ENCODE measurements around the gene MAGI2. TPM values are rescaled to one million over a fixed set of nuclear protein-coding genes. Genes with fewer than 3 reads are reported as not detected.

The MAGI2 gene
- total and polyA plus RNA-seq, 2 donors (not counting 3 experiments of a cell fraction or from before 2014, with no cell fraction given), result 0.28 to 6.0 TPM

- Histone ChIP-seq H4K20me1 (replicated peaks; ENCODE audit: control insufficient read depth, extremely low read depth, insufficient read depth, low read length) (no peaks in the 10 kb centered on the region), H3K27me3 (ENCODE audit: control insufficient read depth in 2 of 2, insufficient read depth in 2 of 2, low read length in 2 of 2) (no peaks in the 10 kb centered on the region), H3K9ac (replicated peaks; ENCODE audit: extremely low read depth, insufficient read depth, low read length) (no peak overlapping the region), H3K36me3 (ENCODE audit: control insufficient read depth in 2 of 2, extremely low read depth in 1 of 2, insufficient read depth in 2 of 2, low read length in 2 of 2) (no peaks in the 10 kb centered on the region), H3K4me3 (replicated peaks in 1 of 3; ENCODE audit: insufficient read depth in 1 of 3, low read depth in 1 of 3, low read length in 3 of 3) (no peak overlapping the region), H2AFZ (ENCODE audit: low read depth, low read length) (no peak overlapping the region), H3K4me2 (ENCODE audit: insufficient read depth, low read length) (no peak overlapping the region), H3K27ac (ENCODE audit: insufficient read depth, low read depth, low read length) (no peak overlapping the region), H3K9me3 (replicated peaks; ENCODE audit: control insufficient read depth, insufficient read depth, low read length) (no peaks in the 10 kb centered on the region), H3K9me1 (replicated peaks; ENCODE audit: control insufficient read depth, extremely low read depth, insufficient read depth, low read length) (no peaks in the 10 kb centered on the region), H3K4me1 (ENCODE audit: control insufficient read depth, extremely low read depth, insufficient read depth, low read length) (no peaks in the 10 kb centered on the region), H3K79me2 (ENCODE audit: control insufficient read depth, insufficient read depth, low read length) (no peaks in the 10 kb centered on the region)
- TF ChIP-seq MYC (IDR thresholded peaks at IDR 0.05; ENCODE audit: low read depth, low read length), result no peak
- TF ChIP-seq POLR2A (IDR thresholded peaks at IDR 0.05; ENCODE audit: low read depth, low read length), result no peak
- no peak for TF ChIP-seq POLR2AphosphoS5 (IDR thresholded peaks at IDR 0.05; ENCODE audit: insufficient read depth, low read depth, low read length)
- TF ChIP-seq JUN (IDR thresholded peaks at IDR 0.05; ENCODE audit: borderline replicate concordance, insufficient read depth, insufficient read length, low read depth), result no peak
- TF ChIP-seq GATA2 (IDR thresholded peaks at IDR 0.05; ENCODE audit: insufficient read depth, insufficient read length, low read depth, low read length), result no peak
- TF ChIP-seq FOS (IDR thresholded peaks at IDR 0.05; ENCODE audit: borderline replicate concordance, insufficient read depth, low read length), result no peak
- TF ChIP-seq CTCF (IDR thresholded peaks at IDR 0.05; ENCODE audit: extremely low read depth in 1 of 2, insufficient read depth in 1 of 2, low read depth in 1 of 2, low read length in 2 of 2), result no peak
- no peak for TF ChIP-seq MAX (IDR thresholded peaks at IDR 0.05; ENCODE audit: insufficient read depth, insufficient read length)
- TF ChIP-seq EZH2 (IDR thresholded peaks at IDR 0.05; ENCODE audit: borderline replicate concordance, low read depth, low read length, severe bottlenecking), result no peak
- ChIA-PET CTCF (interaction anchor here (2.1 kb wide), 1 partner anchor 15 kb away, joined by 6 read pairs; no protein-coding TSS in a partner anchor), POLR2A (no interaction called here)
- no peak for DNase-seq (ENCODE audit: low read depth, low spot score)
- no peak for FAIRE-seq
- intact Hi-C loops (cut with micrococcal nuclease), result no loop called here
- dilution Hi-C loops (cut with MboI; ENCODE audit: extremely low pct_ligation_motif_present, low sequenced_read_pairs), result no loop called here
- no TSS peak for BruUV-seq (replicated peaks)
These were observed 692.7 kb downstream of the MAGI2 start for GRCh38 chr7:78760620-78761355.
